ENCODE measurements around the gene RAP1GAP2.

Gene RAP1GAP2

DNA sequence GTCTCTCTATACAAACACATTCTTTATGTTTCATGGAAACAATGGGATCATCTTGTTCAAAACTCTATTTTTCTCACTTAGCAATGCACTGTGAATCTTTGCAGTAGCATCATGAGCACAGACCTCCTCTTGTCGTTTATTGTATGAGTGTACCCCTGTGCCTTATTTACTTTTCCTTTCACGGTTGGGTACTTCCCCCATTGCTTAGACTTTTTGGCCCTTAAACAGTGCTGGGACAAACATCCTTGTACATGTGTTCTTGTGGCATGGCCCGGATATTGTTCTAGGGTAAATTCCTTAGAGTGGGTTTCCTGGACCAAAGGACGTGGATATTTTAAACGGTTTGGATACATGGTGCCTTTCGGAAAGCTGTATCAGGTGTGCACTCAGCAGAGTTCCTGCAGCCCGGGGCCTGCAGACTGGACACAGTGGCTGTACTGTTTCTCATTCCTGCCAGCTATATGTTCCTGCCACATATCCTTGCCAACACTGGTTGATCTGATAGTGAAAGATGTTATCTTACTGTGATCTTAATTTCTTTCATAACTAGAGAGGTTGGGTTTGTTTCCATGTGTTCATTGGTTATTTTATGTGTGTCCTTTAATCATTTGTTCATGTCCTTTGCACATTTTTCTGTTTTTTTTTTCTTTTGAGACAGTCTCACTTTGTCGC lies 156.1 kb downstream of the RAP1GAP2 start:
- DNase-seq: no peak

DNA sequence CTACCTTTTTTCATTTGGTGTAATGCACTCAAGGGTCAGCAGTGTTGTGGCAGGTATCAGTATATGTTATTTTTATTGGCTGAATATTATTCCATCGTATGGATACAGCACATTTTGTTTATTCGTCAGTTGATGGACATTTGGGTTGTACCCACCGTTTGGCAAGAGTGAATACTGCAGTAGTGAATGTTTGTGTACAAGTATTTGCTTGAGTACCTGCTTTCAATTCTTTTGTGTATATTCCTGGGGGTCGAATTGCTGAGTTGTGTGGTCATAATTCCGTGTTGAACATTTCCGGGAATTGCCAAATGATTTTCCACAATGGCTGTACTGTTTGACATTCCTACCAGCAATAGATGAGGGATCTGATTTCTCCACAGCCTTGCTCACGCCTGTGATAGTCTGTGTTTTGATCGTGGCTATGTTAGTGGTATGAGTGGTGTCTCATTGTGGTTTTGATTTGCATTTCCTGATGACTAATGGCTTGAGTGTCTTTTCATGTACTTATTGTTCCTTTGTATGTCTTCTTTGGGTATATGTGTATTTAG lies 158.7 kb downstream of the RAP1GAP2 start:
- DNase-seq: no peak

DNA sequence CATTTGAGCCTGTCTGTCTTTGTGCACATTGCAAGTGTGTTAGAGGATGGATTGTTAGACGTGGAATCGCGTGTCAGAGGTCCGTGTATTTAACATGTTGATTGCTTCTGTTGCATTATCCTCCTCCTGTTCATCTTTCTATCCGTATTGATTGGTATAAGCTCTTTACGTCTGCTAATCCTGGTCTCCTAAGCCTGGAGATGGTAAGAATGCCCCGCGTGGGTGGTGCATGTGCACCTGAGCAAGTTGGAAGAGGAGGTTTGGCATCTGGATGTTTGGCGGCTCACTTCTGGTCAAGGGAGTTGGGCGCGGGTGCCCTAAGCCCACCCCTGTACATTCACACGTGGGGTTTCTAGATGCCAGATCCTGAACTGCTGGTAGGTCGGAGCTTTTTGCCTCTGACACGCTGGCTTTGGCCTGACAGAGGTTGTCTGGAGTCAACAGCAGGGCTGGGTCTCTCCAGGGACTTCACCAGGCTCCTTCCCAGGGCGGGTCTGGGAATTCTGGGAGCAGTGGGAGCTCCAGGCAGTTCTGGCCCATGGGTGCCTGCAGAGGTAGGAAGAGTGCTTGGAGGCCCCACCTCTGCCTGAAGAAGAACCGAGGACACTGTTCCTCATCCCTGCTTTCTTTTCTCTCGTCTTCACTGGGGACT lies 159.8 kb downstream of the RAP1GAP2 start:
- DNase-seq: no peak

DNA sequence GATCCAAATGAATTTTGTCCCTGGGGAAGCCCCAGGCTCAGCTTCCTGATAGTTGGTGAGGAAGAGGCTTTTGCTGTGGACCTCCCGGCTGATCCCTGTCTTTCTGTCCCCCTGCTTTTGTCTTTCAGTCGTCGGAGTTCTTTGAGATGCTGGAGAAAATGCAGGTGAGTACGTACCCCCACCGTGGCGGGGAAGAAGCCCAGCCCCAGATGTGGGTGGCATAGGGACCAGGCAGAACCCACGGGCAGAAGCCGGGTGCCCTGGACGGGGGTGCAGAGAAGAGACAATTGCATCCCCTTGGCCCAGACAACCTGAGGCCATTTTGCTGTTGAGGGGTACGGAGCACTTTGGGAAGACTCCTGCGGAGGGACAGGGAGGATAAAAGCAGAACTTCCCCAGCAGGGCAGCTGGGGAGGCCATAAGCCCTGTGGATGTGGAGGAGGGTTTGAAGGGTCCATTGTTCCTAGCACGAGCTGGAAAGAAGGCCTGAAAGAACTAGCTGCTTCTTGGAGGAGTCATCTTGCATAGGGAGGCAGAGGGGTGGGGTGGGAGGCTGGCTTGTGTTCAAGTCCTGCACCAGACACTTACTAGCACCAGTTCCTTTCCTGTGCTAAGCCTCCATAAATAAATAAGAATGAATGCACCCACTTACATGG lies 161.5 kb downstream of the RAP1GAP2 start:
- no peak for DNase-seq

DNA sequence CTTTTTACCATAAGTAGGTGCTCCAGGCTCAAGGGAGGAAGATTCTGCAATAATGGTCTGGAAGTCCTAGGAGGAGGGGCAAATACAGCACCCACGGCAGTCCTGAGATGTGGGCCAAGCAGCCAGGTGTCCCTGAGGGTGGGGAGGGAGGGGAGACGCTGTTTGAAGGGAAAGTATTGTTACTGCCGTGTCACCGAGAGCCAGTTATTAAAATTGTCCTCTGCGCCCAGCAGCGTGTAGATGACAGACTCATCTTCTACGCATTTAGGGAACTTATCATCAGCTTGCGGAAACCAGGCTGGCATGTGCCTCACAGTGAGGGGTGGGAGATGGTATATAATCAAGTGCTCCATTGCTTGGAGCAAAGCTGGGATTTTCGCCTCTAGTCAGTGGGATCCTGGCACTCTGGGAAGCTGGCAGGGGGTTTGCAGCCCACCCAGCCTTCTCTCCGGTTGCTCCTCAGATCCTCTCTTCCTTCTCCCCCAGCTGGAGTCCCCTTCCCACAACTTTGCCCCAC lies 162.5 kb downstream of the RAP1GAP2 start:
- DNase-seq: no peak

DNA sequence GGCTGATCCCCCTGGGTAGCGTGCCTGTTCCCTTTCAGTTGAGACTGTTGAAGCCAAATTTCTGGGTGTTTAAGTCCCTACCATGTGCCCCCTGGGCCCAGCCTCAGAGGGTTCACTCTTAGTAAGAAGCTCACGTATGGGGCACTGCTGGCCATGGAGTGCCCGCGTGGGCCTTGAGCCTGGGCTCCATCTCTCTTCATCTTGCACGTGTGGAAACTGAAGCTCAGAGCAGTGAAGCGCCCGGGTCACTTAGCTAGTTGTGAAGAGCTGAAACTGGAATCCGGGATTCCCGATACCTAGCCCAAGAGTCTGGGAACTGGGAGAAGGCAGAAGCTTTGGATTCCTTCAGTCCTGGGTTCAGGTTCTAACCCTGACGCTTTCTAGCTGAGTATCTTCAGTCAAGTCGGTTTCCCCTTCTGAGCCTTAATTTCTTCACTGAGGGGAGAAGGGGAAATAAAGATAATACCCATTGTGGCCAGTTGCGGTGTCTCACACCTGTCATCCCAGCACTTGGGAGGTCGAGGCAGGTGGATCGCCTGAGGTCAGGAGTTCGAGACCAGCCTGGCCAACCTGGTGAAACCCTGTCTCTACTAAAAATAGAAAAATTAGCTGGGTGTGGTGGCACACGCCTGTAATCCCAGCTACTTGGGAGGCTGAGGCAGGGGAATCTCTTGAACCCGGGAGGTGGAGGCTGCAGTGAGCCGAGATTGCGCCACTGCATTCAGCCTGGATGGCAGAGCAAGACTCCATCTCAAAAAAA lies 163.3 kb downstream of the RAP1GAP2 start:
- DNase-seq: no peak

DNA sequence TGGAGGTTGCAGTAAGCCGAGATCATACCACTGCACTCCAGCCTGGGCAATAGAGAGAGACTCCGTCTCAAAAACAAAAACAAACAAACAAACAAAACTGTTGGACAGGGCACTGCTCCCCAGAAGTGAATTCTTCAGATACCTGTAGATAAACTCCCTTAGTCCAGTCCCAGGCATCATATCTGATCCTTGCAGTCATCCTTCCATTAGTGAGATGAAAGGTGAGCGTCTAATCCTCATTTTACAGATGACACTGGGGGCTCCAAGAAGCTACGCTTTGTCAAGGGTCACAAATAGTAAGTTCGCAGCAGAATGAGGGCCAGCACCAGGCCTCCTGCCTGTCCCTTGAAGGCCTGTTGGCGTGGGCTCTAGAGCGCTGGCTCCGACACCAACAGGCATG lies 165.2 kb downstream of the RAP1GAP2 start:
- DNase-seq: no peak

DNA sequence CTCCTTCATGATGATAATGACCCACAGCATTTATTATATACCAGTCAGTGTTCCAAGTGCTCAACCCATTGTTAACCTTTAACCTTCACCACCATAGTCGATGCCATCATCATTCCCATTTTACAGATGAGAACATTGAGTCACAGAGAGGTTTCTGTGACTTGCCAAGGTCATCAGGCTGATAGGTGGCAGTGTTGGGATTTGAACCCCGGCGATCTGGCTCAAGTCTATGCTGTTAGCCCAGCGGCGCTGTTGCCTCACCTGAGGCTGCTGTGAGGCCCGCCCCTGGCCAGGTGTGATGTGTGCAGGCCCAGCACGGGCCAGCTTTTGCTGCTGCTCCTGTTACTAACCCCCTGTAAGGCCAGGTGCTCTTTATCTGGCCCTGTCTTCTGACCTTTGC lies 166.0 kb downstream of the RAP1GAP2 start:
- DNase-seq: no peak

DNA sequence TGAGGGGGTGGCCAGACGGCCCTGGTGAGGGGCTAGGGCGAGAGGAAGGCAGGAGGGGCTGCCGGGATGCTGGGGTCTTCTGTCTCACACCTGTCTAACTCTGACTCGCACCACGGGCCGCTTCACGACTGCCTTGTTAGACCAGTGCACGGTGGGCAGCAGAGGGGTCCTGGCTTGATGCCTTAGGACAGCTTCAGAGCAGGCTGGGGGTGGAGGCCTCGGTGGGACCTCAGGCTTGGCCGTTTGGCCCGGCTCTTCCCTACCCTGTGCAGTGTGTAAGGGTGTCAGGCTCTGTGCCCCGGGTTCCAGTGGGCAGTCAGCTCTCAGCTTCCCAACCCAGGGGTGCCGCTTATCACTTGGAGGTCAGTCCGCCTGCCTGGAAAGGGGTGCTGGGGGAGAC lies 166.5 kb downstream of the RAP1GAP2 start:
- DNase-seq: no peak

DNA sequence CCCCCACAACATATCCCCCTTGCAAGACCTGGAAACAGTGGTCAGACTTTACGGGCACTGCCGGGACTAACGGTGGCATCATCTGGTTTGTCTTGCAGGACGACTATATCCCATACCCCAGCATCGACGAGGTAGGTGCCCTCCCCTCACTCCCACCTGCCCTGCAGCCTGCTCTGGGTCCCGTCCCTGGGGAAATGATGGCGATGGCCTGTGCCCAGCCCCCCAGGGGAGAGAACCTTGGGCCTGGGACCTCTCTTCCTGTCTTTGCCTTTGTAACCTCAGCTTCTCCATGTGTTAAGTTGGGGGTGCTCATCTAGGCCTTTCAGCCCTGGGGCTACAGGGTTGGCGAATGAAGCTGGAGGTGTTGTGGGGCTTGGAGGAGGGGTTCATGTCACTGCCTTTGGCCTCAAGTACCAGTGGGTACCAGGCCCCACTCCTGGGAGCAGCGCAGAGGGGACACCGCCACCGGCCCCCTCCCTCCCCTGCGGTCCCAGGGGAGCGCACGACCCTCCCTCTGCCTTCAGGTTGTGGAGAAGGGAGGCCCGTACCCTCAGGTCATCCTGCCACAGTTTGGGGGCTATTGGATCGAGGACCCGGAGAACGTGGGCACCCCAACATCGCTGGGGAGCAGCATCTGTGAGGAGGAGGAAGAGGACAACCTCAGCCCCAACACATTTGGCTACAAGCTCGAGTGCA lies 167.2 kb downstream of the RAP1GAP2 start:
- no peak for DNase-seq

DNA sequence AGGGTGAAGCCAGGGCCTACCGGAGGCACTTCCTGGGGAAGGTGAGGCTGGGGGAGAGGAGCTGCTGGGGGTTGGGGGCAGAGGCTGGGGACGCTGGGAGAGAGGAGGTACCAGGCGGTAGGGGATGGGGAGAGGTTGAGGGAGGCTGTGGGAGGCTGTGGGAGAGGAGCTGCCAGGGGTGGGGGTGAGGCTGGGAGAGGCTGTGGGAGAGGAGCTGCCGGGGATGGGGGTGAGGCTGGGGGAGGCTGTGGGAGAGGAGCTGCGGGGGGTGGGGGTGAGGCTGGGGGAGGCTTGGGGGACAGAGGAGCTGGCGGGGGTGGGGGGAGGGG lies 167.8 kb downstream of the RAP1GAP2 start:
- no peak for DNase-seq

DNA sequence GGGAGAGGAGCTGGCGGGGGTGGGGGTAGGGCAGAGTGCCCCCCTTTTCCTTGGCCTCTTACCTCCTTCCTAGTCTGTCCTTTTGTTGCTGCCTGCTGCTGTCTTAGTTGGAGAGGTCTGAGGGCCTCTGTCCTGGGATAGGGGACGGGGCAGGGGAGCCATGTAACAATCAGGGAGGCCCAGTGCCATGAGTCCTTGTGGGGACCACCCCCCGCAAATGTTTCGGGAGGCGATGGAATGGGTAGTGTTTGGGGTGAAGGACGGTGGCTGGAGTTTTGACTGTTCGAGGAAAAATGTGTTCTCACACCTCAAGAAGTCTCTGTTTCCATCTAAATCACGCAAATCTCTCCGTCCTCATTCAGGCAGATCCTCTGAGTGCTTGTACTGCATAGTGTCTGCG lies 168.1 kb downstream of the RAP1GAP2 start:
- no peak for DNase-seq

DNA sequence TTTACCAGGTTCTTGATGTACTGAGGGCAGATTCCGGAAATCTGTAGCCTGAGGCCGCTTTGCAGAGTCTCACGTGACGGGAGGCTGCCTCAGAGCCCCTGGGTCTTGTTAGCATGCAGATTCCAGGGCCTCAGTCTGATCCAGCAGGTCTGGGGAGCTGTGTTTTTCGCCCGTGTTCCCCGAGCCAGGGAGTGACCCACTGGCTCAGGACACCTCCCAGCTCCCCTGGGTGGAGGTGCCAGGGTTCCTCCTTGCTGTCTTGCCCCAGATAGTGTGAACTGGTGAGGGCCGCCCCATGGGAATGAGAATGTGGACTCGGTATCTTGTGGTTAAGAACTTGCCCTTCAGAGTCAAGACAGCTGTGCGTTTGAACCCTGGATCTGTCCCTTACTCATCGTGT lies 168.6 kb downstream of the RAP1GAP2 start:
- DNase-seq: no peak

DNA sequence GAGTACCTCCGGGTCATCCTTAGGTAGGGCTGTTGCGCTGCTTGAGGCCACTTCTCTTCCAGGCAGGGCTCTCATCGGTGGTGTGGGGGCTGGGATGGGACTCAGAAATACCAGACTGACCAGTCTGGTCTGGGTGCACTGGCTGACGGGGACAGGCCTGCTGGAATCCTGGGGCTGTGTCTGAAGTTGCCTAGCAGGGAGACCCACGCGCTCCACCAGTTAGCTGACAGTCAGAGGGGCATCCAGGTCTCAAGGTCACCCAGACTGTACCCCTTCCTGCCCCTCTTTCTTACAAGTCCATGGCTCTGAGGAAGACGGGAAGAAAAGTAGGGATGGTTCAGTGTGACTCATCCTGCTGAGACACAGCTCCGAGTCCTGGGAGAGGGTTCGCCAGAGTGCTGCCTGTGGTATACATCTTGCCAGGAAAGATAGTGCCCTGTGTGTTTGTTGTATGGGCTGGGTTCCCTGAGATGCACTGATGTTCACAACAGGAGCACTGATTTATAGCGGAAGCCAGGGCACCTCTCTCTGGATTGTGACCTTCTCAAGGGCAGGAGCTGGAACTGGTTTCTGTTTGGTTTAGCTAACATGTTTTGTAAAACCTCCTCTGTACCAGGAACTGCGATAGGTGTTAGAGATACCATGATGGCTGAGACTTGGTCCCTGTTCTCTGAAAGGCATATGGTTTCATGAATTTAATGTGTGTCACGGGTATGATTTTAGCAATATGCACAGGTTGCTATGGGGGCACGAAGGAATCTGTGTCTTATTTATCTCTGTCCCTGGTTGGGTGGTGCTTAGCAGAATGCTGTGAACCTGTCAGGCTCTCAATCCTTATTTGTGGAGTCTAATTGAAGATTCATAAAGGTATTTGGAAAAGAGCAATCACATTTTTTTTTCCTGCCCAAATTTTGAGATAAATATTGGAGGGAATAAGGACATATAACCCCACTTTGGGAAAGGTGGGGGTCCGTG lies 169.7 kb downstream of the RAP1GAP2 start:
- DNase-seq: no peak

DNA sequence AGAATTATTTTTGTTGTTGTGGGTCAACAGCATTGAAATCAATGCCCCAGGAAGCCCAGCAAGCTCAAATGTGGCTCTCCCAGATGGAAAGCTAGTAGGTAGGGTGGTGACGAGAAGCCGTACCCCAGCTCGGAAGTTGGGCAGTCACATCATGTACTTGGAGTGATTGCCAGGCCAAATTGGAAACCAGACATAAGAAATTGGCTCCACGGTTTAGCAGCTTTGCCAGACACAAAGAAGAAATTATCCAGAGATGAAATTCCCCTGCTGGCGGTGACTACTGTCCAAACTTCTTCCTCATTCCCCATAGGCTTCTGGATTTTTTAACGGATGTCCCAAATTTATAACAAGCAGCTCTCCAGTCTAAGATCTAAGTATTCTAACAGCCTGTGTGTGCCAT lies 171.3 kb downstream of the RAP1GAP2 start:
- no peak for DNase-seq

DNA sequence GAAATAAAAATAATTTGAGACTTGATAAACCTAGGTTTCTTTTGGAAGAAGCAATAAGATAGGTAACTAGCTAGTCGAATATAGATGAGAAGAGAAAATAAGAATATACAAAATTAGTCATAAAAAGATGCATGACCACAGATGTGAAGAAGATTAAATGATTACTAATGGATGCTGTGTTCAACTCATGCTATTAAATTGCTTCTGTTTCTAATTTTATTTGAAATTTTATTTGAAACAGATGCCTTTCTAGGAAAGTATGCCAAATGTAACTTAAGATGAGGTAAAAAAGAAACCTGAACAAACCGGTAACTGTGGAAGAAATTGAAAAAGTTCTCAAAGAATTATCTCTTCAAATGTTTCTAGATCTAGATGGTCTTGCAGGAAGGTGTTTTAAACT lies 175.6 kb downstream of the RAP1GAP2 start:
- DNase-seq: no peak

DNA sequence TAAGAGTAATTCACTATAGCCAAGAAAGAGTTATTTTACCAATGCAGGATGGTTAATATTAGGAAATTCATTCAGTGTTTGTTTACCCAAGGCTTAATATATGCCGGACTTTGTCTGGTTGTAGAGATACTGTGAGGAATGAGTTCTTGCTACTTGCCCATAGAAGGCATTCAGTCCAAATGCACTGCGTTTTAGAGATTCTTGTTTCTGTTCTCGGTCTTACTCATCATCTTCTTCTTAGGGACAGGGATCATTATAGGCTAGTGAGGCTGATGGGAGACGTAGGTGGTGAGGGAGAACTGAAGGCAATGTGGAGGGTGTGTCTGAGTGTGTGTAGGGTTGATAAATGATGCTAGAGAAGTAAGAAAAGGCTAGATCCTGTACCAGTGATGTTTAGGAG lies 176.5 kb downstream of the RAP1GAP2 start:
- DNase-seq: no peak

DNA sequence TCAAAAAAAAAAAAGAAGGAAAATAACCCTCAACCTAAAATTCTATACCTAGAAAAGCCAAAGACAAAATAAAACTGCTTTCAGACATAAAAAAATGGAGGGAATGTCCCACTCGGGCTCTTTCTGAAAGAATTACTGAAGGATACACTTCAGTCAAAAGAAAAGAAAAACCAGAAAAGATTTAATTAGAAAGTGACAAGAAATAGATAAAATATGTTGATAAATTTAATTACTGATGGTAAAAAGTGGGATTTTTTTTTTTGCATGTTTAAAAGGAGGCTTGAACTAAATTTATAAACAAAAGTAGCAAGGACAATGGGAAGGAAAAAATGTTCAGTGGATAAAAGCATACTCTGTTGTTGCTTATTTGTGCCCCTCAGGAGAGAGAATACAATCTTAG lies 178.1 kb downstream of the RAP1GAP2 start:
- no peak for DNase-seq

DNA sequence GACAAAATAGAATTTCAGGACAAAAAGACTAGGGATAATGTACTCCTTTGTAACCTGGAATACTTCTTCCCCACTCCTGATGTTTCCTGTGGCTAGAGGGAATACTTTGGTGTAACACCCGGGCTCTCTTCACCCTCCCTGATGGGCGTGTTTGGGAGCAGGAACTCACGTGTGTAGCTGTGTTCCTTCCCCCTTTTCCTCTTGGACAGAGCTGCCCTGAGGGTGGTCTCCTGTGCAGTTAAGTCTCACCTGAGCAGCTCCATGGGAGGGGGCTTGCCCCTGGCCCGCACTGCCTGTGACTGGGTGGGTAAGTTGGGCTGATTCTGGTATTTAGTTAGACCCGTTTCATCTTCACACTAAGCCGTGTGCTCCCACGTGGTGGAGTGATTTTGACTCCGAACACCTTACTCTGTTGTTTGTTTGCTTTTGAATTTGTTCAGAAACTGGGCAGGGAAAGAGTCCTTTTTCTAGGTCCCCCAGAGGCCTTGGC lies 179.3 kb downstream of the RAP1GAP2 start:
- no peak for DNase-seq

DNA sequence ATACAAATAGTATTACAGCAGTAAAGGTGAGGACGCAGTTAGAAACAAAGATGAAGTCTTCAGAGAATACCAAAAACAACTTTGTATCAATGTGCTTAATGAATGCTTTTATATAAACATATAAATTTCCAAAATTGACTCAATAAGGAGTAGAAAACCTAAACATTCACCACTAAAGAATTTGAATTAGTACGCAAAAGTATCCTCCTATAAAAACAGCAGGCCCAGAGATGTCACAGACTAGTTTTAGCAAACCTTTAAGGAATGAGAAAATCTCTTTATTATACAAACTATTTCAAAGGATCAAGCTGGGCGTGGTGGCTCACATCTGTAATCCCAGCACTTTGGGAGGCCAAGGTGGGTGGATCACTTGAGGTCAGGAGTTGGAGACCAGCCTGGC lies 180.9 kb downstream of the RAP1GAP2 start:
- no peak for DNase-seq

DNA sequence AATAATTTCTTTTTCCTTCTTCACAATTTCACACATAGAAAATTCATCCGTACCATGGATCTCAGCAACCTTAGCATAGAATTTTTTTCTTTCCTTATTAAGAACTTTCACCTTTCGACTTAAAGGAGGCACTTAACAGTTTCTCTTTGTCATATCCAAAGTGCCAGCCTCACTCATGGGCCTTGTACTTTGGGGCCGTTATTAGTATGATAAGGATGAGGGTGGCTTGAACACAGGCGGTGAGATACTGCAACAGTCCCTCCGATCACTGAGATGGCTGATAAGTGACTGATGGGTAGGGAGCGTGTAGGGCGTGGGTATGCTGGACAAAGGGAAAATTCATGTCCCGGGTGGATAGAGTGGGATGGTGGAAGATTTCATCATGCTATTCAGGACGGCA lies 181.9 kb downstream of the RAP1GAP2 start:
- DNase-seq: no peak
